OCI-LY3 (cell line): ENCODE data around the gene HBQ1.

ENCODE experiments used
- CTCF ChIP-seq: fragments of 200-600, 300-600 bp; sonication (generic); IDR thresholded peaks from 2 replicates; pipeline ENCODE4 v1.5.1; 2014; ENCODE audit warnings: antibody characterized with exemption, low read length, low read depth
- EZH2phosphoT487 ChIP-seq: fragments of 200-600 bp; shearing (Covaris generic); IDR thresholded peaks from 2 replicates; pipeline ENCODE4 v1.6.1; 2018; ENCODE audit warnings: antibody characterized with exemption, mixed run types, low read depth

- TF ChIP-seq CTCF, result no peak
- no peak for TF ChIP-seq EZH2phosphoT487
Observed at GRCh38 chr16:144797-145252, 35.4 kb upstream of the HBQ1 start.
